ENCODE data around the gene ITGA2B. TPM values are rescaled to one million over a fixed set of nuclear protein-coding genes. Genes with fewer than 3 reads are reported as not detected.

Gene ITGA2B
- total and polyA plus RNA-seq, 2 of the 4 experiments (the other 2 are of a cell fraction) = under 0.01 to 0.26 TPM

DNA sequence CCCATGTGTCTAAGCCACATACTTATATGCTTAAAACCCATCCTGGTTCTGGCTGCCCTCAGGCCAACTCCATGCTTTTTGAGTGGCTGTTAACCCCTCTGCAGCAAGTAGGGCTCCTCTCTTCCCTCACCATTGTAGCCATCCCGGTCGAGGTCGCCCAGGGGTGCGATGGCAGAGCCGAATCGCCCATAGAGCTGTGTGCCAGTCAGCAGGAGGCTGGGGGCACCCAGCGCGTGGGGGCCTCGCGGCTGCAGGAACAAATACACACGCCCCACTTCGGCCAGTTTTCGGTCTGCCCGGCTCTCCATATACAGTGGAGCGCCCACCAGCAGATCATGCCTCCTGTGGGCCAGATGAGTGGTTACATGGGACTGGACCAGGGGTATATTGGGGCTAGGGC is 6.1 kb downstream of the ITGA2B start:
- no peak overlapping the region for H3K4ac ChIP-seq (ENCODE audit: low read depth, low read length)
- 0 out of 2 replicates have a peak, but pooled peaks cover 3% of the 10 kb centered on the region for H4K20me1 ChIP-seq (ENCODE audit: insufficient read depth, low read length)
- no peak overlapping the region for H2AK5ac ChIP-seq (ENCODE audit: low read depth, low read length)
- no peak overlapping the region for H2BK120ac ChIP-seq (ENCODE audit: low read depth, low read length)
- WGBS, 2 experiments (ENCODE audit: extremely low coverage in 2 of 2, insufficient read length in 1 of 2) = no CpG with 5 or more reads among the region's 15 CpGs
- H4K91ac ChIP-seq (ENCODE audit: insufficient read depth, low read depth, low read length) = no peak overlapping the region
- no peak overlapping the region for H3K18ac ChIP-seq (ENCODE audit: low read depth, low read length)
- H2AFZ ChIP-seq (replicated peaks; ENCODE audit: low read length, poor library complexity) = no peak overlapping the region
- ChIA-PET CTCF (no interaction called here), POLR2A (ENCODE audit: unreplicated experiment) (no interaction called here)
- H3K4me3 ChIP-seq (ENCODE audit: insufficient read depth, low read depth, low read length) = no peak overlapping the region
- H3K27me3 ChIP-seq (ENCODE audit: control insufficient read depth, insufficient read depth, low read length) = peaks cover 36% of the 10 kb centered on the region
- no peak overlapping the region for H2BK15ac ChIP-seq (ENCODE audit: low read depth, low read length)
- no peak overlapping the region for H3K27ac ChIP-seq (ENCODE audit: insufficient read depth, low read length)
- in situ Hi-C loops (cut with MboI; ENCODE audit: low sequenced_read_pairs) = no loop called here
- H3K23ac ChIP-seq (ENCODE audit: low read depth, low read length) = no peak overlapping the region
- H2AK9ac ChIP-seq (replicated peaks; ENCODE audit: low read depth, low read length, poor library complexity) = no peak overlapping the region
- H3K36me3 ChIP-seq (ENCODE audit: control insufficient read depth, insufficient read depth, low read length) = no peaks in the 10 kb centered on the region
- no peak overlapping the region for H3K4me2 ChIP-seq (ENCODE audit: low read depth, low read length)
- DNase-seq = no peak
- ATAC-seq (ENCODE audit: low read depth) = no peak
- H3K79me1 ChIP-seq (ENCODE audit: low read depth in 1 of 2, low read length in 2 of 2) = no peaks in the 10 kb centered on the region
- no TSS peak for BruUV-seq (replicated peaks)
- no peak for TF ChIP-seq MXI1 (IDR thresholded peaks at IDR 0.05; ENCODE audit: borderline replicate concordance, low read depth, low read length)
- no peak for TF ChIP-seq RAD21 (IDR thresholded peaks at IDR 0.05; ENCODE audit: low read length)
- TF ChIP-seq MAZ (IDR thresholded peaks at IDR 0.05; ENCODE audit: borderline replicate concordance, low read depth, low read length) = no peak
- no peak for TF ChIP-seq RCOR1 (IDR thresholded peaks at IDR 0.05; ENCODE audit: insufficient replicate concordance, low read length)
- TF ChIP-seq BHLHE40 (IDR thresholded peaks at IDR 0.05; ENCODE audit: low read depth, low read length) = no peak
- TF ChIP-seq CHD1 (IDR thresholded peaks at IDR 0.05; ENCODE audit: low read depth, low read length) = no peak
- TF ChIP-seq POLR2A (IDR thresholded peaks at IDR 0.05; ENCODE audit: low read depth, low read length) = no peak
- TF ChIP-seq, protein P1, sequence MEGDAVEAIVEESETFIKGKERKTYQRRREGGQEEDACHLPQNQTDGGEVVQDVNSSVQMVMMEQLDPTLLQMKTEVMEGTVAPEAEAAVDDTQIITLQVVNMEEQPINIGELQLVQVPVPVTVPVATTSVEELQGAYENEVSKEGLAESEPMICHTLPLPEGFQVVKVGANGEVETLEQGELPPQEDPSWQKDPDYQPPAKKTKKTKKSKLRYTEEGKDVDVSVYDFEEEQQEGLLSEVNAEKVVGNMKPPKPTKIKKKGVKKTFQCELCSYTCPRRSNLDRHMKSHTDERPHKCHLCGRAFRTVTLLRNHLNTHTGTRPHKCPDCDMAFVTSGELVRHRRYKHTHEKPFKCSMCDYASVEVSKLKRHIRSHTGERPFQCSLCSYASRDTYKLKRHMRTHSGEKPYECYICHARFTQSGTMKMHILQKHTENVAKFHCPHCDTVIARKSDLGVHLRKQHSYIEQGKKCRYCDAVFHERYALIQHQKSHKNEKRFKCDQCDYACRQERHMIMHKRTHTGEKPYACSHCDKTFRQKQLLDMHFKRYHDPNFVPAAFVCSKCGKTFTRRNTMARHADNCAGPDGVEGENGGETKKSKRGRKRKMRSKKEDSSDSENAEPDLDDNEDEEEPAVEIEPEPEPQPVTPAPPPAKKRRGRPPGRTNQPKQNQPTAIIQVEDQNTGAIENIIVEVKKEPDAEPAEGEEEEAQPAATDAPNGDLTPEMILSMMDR (conservative IDR thresholded peaks at IDR 0.05; ENCODE audit: low read depth, low read length) = no peak
- TF ChIP-seq NFE2L2 (IDR thresholded peaks at IDR 0.05; ENCODE audit: low read depth, low read length) = no peak
- no peak overlapping the region for H4K8ac ChIP-seq (ENCODE audit: low read depth in 2 of 2, low read length in 2 of 2)
- H3K56ac ChIP-seq (ENCODE audit: extremely low read depth, insufficient read depth, low read length) = no peak overlapping the region
- H3K14ac ChIP-seq (replicated peaks; ENCODE audit: low read depth, low read length) = no peak overlapping the region
- intact Hi-C loops (cut with micrococcal nuclease) = no loop called here
- no peak overlapping the region for H2BK20ac ChIP-seq (ENCODE audit: low read depth, low read length)
- H3K9me3 ChIP-seq (ENCODE audit: control insufficient read depth, insufficient read depth, low read length) = no peaks in the 10 kb centered on the region; the same call in 1 of the 2 replicates
- H3K9ac ChIP-seq (ENCODE audit: low read depth, low read length) = no peak overlapping the region
- no peaks in the 10 kb centered on the region for H3K9me1 ChIP-seq (ENCODE audit: insufficient read depth, low read length)
- H3K4me1 ChIP-seq (ENCODE audit: control insufficient read depth, insufficient read depth, low read length) = peaks cover 2% of the 10 kb centered on the region; the same call in 1 of the 2 replicates
- H2BK5ac ChIP-seq (ENCODE audit: low read depth, low read length, poor library complexity, severe bottlenecking) = no peak overlapping the region
- dilution Hi-C loops (cut with HindIII; ENCODE audit: low sequenced_read_pairs, unreplicated experiment) = no loop called here
- H4K5ac ChIP-seq (ENCODE audit: low read depth, low read length) = no peak overlapping the region
